Measurements from ENCODE around the gene PGBD5. TPM values are rescaled to one million over a fixed set of nuclear protein-coding genes. Genes with fewer than 3 reads are reported as not detected.
A peak's percentile ranks its signal among the peaks of the same experiment; 100 is the strongest.

PGBD5 gene
- total and polyA plus RNA-seq, 9 donors = 5.8 to 36.6 (median 23.7) TPM

DNA sequence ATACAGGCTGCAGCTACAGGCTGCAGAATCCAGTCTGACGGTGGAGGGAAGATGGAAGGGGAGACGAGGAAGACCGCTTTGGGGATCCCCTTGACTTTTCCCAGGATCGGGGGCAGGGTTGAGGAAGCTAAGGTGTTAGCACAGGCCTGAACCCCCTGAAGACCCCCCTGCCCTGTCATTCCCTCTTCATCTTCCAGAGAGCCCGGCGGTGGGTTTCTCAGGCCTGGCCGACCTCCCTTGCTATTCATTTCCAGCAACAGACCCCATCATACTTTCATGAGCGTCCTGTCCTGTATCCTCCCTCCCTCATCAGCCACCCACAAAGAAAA is 112.0 kb downstream of the PGBD5 start:
- Histone ChIP-seq H3K36me3 (ENCODE audit: control insufficient read depth, insufficient read depth, low read length) (no peaks in the 10 kb centered on the region), H3K27ac (ENCODE audit: low read length) (no peak overlapping the region), H3K9me3 (replicated peaks; ENCODE audit: control insufficient read depth, low read depth, low read length) (no peaks in the 10 kb centered on the region), H3K4me1 (ENCODE audit: control insufficient read depth, insufficient read depth, low read length) (peaks cover 19% of the 10 kb centered on the region), H3K4me3 (ENCODE audit: low read length) (no peak overlapping the region), H3K27me3 (ENCODE audit: control insufficient read depth, insufficient read depth, low read length) (no peaks in the 10 kb centered on the region)
- WGBS (ENCODE audit: insufficient coverage) = 78% methylated on average over 3 of the region's 8 CpGs
- DNase-seq = no peak

DNA sequence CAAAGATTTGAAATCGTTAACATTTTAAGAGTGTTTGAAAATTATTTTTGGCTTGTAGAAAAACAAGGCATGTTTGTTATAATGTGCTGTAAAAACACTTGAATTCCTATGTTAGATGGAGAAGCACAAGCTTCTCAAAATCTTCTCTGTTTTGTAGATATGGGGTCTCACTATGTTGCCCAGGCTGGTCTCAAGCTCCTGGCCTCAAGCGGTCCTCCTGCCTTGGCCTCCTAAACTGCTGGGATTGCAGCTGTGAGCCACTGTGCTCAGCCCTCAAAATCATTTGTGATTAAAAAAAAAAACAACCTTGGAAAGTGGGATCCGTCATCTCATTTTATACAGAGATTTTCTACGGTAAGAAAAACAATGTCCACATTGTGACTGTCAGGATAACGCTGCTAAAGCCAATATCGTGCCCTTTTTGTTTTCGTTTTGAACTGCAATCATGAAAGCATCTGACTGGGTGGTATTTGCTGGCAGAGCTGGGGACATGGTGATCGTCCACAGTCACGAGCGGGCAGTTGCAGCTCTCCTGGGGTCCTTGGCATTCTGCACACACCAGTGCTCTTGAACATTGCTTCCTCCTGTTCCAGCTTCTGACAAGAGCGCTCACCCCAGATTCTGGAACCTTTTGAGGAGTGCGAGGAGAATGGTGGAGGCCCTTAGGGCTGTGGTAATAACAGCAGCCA is 112.5 kb downstream of the PGBD5 start:
- DNase-seq = no peak
- Histone ChIP-seq H3K36me3 (ENCODE audit: control insufficient read depth, insufficient read depth, low read length) (no peaks in the 10 kb centered on the region), H3K9me3 (replicated peaks; ENCODE audit: control insufficient read depth, low read depth, low read length) (no peaks in the 10 kb centered on the region), H3K27me3 (ENCODE audit: control insufficient read depth, insufficient read depth, low read length) (no peaks in the 10 kb centered on the region), H3K27ac (ENCODE audit: low read length) (no peak overlapping the region), H3K4me1 (ENCODE audit: control insufficient read depth, insufficient read depth, low read length) (peaks cover 14% of the 10 kb centered on the region), H3K4me3 (ENCODE audit: low read length) (no peak overlapping the region)
- WGBS (ENCODE audit: insufficient coverage) = 67% methylated on average over 9 of the region's 12 CpGs

DNA sequence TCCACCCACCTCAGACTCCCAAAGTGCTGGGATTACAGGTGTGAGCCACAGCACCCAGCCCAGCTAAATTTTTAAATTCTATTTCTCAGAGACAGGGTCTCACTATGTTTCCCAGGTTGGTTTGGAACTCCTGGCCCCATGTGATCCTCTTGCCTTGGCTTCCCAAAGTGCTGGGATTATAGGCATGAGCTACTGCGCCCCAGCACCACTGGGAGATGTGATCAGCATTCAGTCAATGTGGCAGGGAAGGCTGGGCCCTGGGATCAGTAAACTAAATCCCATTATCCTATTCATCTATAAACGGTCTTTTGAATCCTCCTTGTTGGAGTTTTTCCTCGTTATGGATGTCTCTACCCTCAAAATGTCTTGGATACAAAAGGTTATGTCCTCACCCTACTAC is 113.5 kb downstream of the PGBD5 start:
- Histone ChIP-seq H3K27me3 (ENCODE audit: control insufficient read depth, insufficient read depth, low read length) (no peaks in the 10 kb centered on the region), H3K36me3 (ENCODE audit: control insufficient read depth, insufficient read depth, low read length) (no peaks in the 10 kb centered on the region), H3K4me1 (ENCODE audit: control insufficient read depth, insufficient read depth, low read length) (peaks cover 5% of the 10 kb centered on the region), H3K27ac (ENCODE audit: low read length) (no peak overlapping the region), H3K4me3 (ENCODE audit: low read length) (no peak overlapping the region), H3K9me3 (replicated peaks; ENCODE audit: control insufficient read depth, low read depth, low read length) (no peaks in the 10 kb centered on the region)
- no peak for DNase-seq
- no CpG with 5 or more reads among the region's 3 CpGs for WGBS (ENCODE audit: insufficient coverage)

DNA sequence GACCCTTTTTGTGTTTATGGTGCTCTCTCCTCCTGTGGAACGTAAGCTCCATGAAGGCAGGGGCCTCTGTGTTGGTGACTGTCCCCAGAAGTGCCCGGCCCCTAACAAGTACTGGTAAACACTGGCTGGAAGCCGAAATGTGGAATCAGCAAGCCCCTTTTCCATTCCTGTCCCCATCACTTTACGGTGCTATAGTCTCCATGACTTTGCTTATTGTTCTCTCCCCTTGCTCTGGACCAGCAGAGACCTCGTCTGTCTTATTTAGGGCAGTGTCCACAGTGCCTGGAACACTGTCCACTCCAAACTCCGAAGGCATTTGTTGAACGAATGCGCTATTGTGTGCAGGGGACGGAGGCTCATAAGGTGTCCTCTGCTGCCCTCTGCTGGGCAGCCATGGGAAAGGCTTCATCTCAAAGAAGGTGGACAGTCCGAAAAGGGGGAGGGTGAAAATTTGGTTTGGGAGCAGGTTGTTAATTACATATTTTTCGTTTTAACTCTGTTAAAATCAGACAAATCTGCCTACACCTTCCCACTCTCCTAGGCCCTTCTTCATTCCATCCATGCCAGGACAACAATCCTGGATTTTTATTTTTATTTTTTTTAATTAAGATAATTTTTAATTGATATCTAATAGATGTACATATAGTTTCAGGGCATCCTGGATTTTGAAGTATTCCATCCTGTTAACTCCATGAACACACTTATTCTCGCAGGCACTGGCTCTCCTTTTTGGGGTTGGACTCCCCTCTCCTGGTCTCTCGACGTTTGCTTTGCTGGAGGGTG is 115.6 kb downstream of the PGBD5 start:
- no peaks in the 10 kb centered on the region for H3K27me3 ChIP-seq (ENCODE audit: control insufficient read depth, insufficient read depth, low read length)
- H3K27ac ChIP-seq (ENCODE audit: low read length) = no peak overlapping the region
- peak; percentile 88 for DNase-seq
- peaks cover 7% of the 10 kb centered on the region for H3K4me1 ChIP-seq (ENCODE audit: control insufficient read depth, insufficient read depth, low read length)
- WGBS (ENCODE audit: insufficient coverage) = 73% methylated on average over 5 of the region's 14 CpGs
- H3K9me3 ChIP-seq (replicated peaks; ENCODE audit: control insufficient read depth, low read depth, low read length) = no peaks in the 10 kb centered on the region
- no peak overlapping the region for H3K4me3 ChIP-seq (ENCODE audit: low read length)
- H3K36me3 ChIP-seq (ENCODE audit: control insufficient read depth, insufficient read depth, low read length) = no peaks in the 10 kb centered on the region

DNA sequence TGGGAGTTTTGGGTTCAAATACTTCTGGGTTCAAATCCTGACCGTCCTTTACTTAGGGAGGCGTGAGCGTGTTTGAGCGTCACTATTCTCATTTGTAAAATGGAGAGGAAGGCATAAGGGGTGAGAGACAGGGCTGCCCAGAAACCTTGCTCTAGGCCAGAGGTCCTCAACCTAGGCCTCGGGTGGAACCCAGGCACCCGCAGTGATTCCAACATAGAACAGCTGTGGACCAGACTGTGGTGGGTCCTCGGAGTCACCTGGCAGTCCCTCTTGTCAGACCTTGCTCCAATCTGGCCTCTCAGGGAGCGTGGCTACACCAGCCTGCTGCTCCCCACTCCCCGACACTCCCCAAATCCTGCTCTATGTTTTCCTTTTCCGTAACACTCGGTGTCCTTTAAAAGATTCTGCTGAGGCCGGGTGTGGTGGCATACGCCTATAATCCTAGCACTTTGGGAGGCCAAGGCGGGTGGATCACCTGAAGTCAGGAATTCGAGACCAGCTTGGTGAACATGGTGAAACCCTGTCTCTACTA is 116.4 kb downstream of the PGBD5 start:
- Histone ChIP-seq H3K27ac (ENCODE audit: low read length) (no peak overlapping the region), H3K27me3 (ENCODE audit: control insufficient read depth, insufficient read depth, low read length) (no peaks in the 10 kb centered on the region), H3K9me3 (replicated peaks; ENCODE audit: control insufficient read depth, low read depth, low read length) (no peaks in the 10 kb centered on the region), H3K4me1 (ENCODE audit: control insufficient read depth, insufficient read depth, low read length) (peaks cover 7% of the 10 kb centered on the region), H3K4me3 (ENCODE audit: low read length) (no peak overlapping the region), H3K36me3 (ENCODE audit: control insufficient read depth, insufficient read depth, low read length) (no peaks in the 10 kb centered on the region)
- DNase-seq = no peak
- WGBS (ENCODE audit: insufficient coverage) = 90% methylated on average over 13 of the region's 15 CpGs

DNA sequence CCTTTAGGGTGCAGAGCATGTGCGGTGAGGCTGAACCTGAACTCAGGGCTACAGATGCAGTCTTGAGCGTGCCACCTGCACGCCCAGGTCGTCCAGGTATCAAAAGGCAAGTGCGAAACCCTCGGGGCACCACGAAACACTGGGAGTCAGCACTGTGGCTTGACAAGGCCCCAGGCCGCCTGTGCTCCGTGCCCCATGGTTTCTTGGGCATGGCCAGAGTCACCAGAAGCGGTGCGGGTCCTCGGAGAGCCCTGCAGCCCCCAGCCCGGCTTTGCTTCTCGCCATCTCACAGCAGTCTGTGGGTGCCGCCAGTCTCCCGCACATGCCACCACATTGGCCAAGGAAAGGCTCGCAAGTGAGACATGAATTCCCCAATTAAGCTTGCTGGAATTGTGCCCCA is 117.3 kb downstream of the PGBD5 start:
- peaks cover 8% of the 10 kb centered on the region for H3K4me1 ChIP-seq (ENCODE audit: control insufficient read depth, insufficient read depth, low read length)
- DNase-seq = no peak
- H3K27me3 ChIP-seq (ENCODE audit: control insufficient read depth, insufficient read depth, low read length) = no peaks in the 10 kb centered on the region
- no peak overlapping the region for H3K4me3 ChIP-seq (ENCODE audit: low read length)
- no peaks in the 10 kb centered on the region for H3K36me3 ChIP-seq (ENCODE audit: control insufficient read depth, insufficient read depth, low read length)
- no peak overlapping the region for H3K27ac ChIP-seq (ENCODE audit: low read length)
- WGBS (ENCODE audit: insufficient coverage) = 93% methylated on average over 17 of the region's 17 CpGs
- no peaks in the 10 kb centered on the region for H3K9me3 ChIP-seq (replicated peaks; ENCODE audit: control insufficient read depth, low read depth, low read length)

DNA sequence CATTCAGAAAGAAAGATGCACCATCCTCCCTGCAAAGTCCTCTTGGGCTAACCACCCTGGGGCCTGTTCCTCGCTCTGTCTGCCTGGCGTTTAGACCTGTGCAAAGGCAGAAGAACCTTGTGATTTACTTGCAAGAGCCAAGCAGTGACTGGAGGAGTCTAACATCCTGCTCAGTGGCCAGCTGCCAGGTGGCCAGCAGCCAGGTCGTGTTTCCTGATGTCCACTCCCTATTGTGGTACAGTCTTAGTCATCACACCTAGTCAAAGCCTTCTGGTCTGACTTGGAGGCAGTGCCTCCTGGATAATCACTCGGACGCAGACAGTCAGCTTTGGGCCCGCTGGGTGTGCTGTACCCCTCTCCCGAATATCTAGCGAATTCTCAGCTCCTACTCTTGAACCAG is 118.1 kb downstream of the PGBD5 start:
- peak; percentile 54 for DNase-seq
- WGBS (ENCODE audit: insufficient coverage) = 53% methylated on average over 6 of the region's 8 CpGs
- Histone ChIP-seq H3K4me3 (ENCODE audit: low read length) (no peak overlapping the region), H3K4me1 (ENCODE audit: control insufficient read depth, insufficient read depth, low read length) (peaks cover 13% of the 10 kb centered on the region), H3K27ac (ENCODE audit: low read length) (no peak overlapping the region), H3K36me3 (ENCODE audit: control insufficient read depth, insufficient read depth, low read length) (no peaks in the 10 kb centered on the region), H3K9me3 (replicated peaks; ENCODE audit: control insufficient read depth, low read depth, low read length) (no peaks in the 10 kb centered on the region), H3K27me3 (ENCODE audit: control insufficient read depth, insufficient read depth, low read length) (no peaks in the 10 kb centered on the region)

DNA sequence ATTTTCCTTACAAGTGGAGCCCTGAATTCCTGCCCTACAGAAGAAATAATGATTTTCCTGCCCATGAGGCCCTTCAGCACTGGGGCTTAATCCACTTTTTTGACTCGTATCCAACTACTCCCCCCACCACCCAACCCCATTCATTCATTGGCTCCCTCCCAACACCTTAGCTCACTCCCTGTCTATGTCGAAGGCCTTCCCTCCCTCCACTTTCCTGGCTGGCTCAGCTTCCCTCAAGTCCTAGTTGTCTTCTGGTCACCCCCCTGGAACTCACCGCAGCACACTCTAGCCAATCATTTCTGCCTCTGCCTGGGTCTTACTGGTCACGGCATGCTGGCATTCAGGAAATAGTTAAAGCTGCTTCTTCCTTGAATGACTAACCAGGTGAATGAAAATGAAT is 118.9 kb downstream of the PGBD5 start:
- Histone ChIP-seq H3K9me3 (replicated peaks; ENCODE audit: control insufficient read depth, low read depth, low read length) (no peaks in the 10 kb centered on the region), H3K36me3 (ENCODE audit: control insufficient read depth, insufficient read depth, low read length) (no peaks in the 10 kb centered on the region), H3K27ac (ENCODE audit: low read length) (no peak overlapping the region), H3K27me3 (ENCODE audit: control insufficient read depth, insufficient read depth, low read length) (no peaks in the 10 kb centered on the region), H3K4me1 (ENCODE audit: control insufficient read depth, insufficient read depth, low read length) (peaks cover 13% of the 10 kb centered on the region), H3K4me3 (ENCODE audit: low read length) (no peak overlapping the region)
- DNase-seq = peak; percentile 30
- WGBS (ENCODE audit: insufficient coverage) = 6% methylated on average over 3 of the region's 4 CpGs

DNA sequence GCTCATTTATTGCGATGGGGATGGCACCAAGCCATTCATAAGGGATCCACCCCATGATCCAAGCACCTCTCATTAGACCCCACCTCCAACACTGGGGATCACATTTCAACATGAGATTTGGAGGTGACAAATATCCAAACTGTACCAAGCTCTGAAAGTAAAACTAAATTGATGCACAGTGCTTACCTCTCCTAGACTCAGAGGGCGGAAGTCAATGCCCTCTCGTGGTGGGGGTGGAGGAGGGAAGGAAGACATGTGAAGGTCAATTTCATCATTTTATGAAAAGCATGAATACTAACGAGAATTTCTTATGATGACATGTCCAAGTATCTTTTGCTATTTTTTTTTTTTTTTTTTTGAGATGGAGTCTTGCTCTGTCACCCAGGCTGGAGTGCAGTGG is 120.0 kb downstream of the PGBD5 start:
- no peaks in the 10 kb centered on the region for H3K9me3 ChIP-seq (replicated peaks; ENCODE audit: control insufficient read depth, low read depth, low read length)
- no peak for DNase-seq
- 100% methylated on average over 1 of the region's 4 CpGs for WGBS (ENCODE audit: insufficient coverage)
- H3K4me1 ChIP-seq (ENCODE audit: control insufficient read depth, insufficient read depth, low read length) = peaks cover 16% of the 10 kb centered on the region
- no peak overlapping the region for H3K27ac ChIP-seq (ENCODE audit: low read length)
- H3K27me3 ChIP-seq (ENCODE audit: control insufficient read depth, insufficient read depth, low read length) = no peaks in the 10 kb centered on the region
- H3K4me3 ChIP-seq (ENCODE audit: low read length) = no peak overlapping the region
- no peaks in the 10 kb centered on the region for H3K36me3 ChIP-seq (ENCODE audit: control insufficient read depth, insufficient read depth, low read length)

DNA sequence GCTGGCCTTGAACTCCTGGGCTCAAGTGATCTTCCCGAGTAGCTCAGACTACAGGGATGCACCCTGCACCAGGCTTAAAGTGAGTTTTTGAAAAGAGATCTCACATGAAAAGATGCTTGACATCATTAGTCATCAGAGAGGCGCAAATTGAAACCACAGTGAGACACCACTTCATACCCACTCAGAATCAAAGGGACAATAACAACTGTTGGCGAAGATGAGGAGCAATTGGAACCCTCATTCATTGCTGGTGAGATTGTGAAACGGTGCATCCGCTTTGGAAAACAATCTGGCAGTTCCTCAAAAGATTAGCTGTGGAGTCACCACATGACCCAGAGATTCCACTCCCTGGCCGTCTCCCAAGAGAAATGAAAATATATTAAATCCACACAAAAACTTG is 122.3 kb downstream of the PGBD5 start:
- 92% methylated on average over 2 of the region's 6 CpGs for WGBS (ENCODE audit: insufficient coverage)
- H3K4me1 ChIP-seq (ENCODE audit: control insufficient read depth, insufficient read depth, low read length) = peaks cover 23% of the 10 kb centered on the region
- no peaks in the 10 kb centered on the region for H3K27me3 ChIP-seq (ENCODE audit: control insufficient read depth, insufficient read depth, low read length)
- H3K9me3 ChIP-seq (replicated peaks; ENCODE audit: control insufficient read depth, low read depth, low read length) = no peaks in the 10 kb centered on the region
- H3K4me3 ChIP-seq (ENCODE audit: low read length) = no peak overlapping the region
- no peaks in the 10 kb centered on the region for H3K36me3 ChIP-seq (ENCODE audit: control insufficient read depth, insufficient read depth, low read length)
- H3K27ac ChIP-seq (ENCODE audit: low read length) = no peak overlapping the region
- DNase-seq = peak; percentile 23
